HG03378 (cell line): ENCODE data around the gene ITM2A.

Source experiments
- ATAC-seq: cut with Tn5 transposase; IDR thresholded peaks from one replicate; pipeline ENCODE4 v1.9.1; 2021; ENCODE audit warnings: mild to moderate bottlenecking, moderate library complexity; ENCODE audit not compliant: unreplicated experiment

Gene ITM2A

DNA sequence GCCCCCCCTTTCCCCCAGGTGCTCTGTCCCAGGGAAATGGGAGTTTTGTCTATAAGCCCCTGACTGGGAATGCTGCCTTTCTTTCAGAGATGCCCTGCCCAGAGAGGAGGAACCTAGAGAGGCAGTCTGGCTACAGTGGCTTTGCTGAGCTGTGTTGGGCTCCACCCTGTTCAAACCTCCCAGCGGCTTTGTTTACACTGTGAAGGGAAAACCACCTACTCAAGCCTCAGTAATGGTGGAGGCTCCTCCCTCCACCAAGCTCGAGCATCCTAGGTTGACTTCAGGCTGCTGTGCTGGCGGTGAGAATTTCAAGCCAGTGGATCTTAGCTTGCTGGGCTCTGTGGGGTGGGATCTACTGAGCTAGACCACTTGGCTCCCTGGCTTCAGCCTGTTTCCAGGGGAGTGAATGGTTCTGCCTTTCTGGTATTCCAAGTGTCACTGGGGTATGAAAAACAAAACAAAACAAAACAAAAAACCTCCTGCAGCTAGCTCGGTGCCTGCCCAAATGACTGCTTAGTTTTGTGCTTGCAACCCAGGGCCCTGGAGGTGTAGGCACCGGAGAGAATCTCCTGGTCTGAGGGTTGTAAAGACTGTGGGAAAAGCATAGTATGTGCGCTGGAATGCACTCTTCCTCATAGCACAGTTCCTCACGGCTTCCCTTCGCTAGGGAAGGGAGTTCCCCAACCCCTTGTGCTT, 41.7 kb downstream of the ITM2A start:
- no peak for ATAC-seq
